ENCODE data around the gene TCF23.

TCF23 gene

GRCh38 chr2:27121906-27122305 lies 26.9 kb upstream of the TCF23 start:
- no peak for DNase-seq (ENCODE audit: low spot score)
- peaks cover 2% of the 10 kb centered on the region for H3K36me3 Mint-ChIP-seq (ENCODE audit: low read depth)
- H3K9me3 Mint-ChIP-seq, result no peaks in the 10 kb centered on the region
- peaks cover 13% of the 10 kb centered on the region for H3K4me1 Mint-ChIP-seq (ENCODE audit: low read depth)
- H3K4me3 Mint-ChIP-seq, result no peak overlapping the region
- peaks cover 38% of the 10 kb centered on the region for H3K27me3 Mint-ChIP-seq (ENCODE audit: low read depth)
- H3K27ac Mint-ChIP-seq, result no peak overlapping the region

GRCh38 chr2:27122791-27123190 lies 26.0 kb upstream of the TCF23 start:
- peaks cover 35% of the 10 kb centered on the region for H3K27me3 Mint-ChIP-seq (ENCODE audit: low read depth)
- peak overlapping the region; percentile 88 for H3K4me3 Mint-ChIP-seq
- H3K36me3 Mint-ChIP-seq (ENCODE audit: low read depth), result peaks cover 2% of the 10 kb centered on the region
- DNase-seq (ENCODE audit: low spot score), result no peak
- H3K9me3 Mint-ChIP-seq, result no peaks in the 10 kb centered on the region
- H3K4me1 Mint-ChIP-seq (ENCODE audit: low read depth), result peaks cover 13% of the 10 kb centered on the region
- peak overlapping the region; percentile 80 for H3K27ac Mint-ChIP-seq

- peaks cover 13% of the 10 kb centered on the region for H3K4me1 Mint-ChIP-seq (ENCODE audit: low read depth)
- H3K27ac Mint-ChIP-seq, result peak within 1 kb of the TSS; percentile 80
- DNase-seq (ENCODE audit: low spot score), result peak; percentile 71
- no peaks in the 10 kb centered on the region for H3K9me3 Mint-ChIP-seq
- peak within 1 kb of the TSS; percentile 88 for H3K4me3 Mint-ChIP-seq
- peaks cover 30% of the 10 kb centered on the region for H3K27me3 Mint-ChIP-seq (ENCODE audit: low read depth)
- H3K36me3 Mint-ChIP-seq (ENCODE audit: low read depth), result peaks cover 2% of the 10 kb centered on the region
Observed at GRCh38 chr2:27123302-27124150, 25.3 kb upstream of the TCF23 start, which contains the start of gene ABHD1. ABHD1 (plus strand) TSS chr2:27123815; CDS start chr2:27123949, 134 bp downstream.

- H3K36me3 Mint-ChIP-seq (ENCODE audit: low read depth), result peaks cover 6% of the 10 kb centered on the region
- no peaks in the 10 kb centered on the region for H3K9me3 Mint-ChIP-seq
- H3K4me1 Mint-ChIP-seq (ENCODE audit: low read depth), result peaks cover 8% of the 10 kb centered on the region
- peaks cover 20% of the 10 kb centered on the region for H3K27me3 Mint-ChIP-seq (ENCODE audit: low read depth)
- no peak overlapping the region for H3K4me3 Mint-ChIP-seq
- no peak overlapping the region for H3K27ac Mint-ChIP-seq
- DNase-seq (ENCODE audit: low spot score), result no peak
Observed at GRCh38 chr2:27125104-27125503, 23.7 kb upstream of the TCF23 start.

- Mint-ChIP-seq H3K36me3 (ENCODE audit: low read depth) (peaks cover 13% of the 10 kb centered on the region), H3K27ac (peak overlapping the region; percentile 10), H3K4me1 (ENCODE audit: low read depth) (peaks cover 8% of the 10 kb centered on the region), H3K9me3 (no peaks in the 10 kb centered on the region), H3K4me3 (no peak overlapping the region), H3K27me3 (ENCODE audit: low read depth) (peaks cover 12% of the 10 kb centered on the region)
- DNase-seq (ENCODE audit: low spot score), result no peak
Observed at GRCh38 chr2:27126252-27126710, 22.5 kb upstream of the TCF23 start.

- Mint-ChIP-seq H3K4me1 (ENCODE audit: low read depth) (peaks cover 13% of the 10 kb centered on the region), H3K27ac (no peak overlapping the region), H3K27me3 (ENCODE audit: low read depth) (peaks cover under 1% of the 10 kb centered on the region), H3K36me3 (ENCODE audit: low read depth) (peaks cover 26% of the 10 kb centered on the region), H3K9me3 (no peaks in the 10 kb centered on the region), H3K4me3 (no peak overlapping the region)
- no peak for DNase-seq (ENCODE audit: low spot score)
Observed at GRCh38 chr2:27127883-27128667, 20.7 kb upstream of the TCF23 start.

GRCh38 chr2:27128668-27129571 lies 19.9 kb upstream of the TCF23 start:
- DNase-seq (ENCODE audit: low spot score), result no peak
- Mint-ChIP-seq H3K36me3 (ENCODE audit: low read depth) (peaks cover 34% of the 10 kb centered on the region), H3K27ac (no peak overlapping the region), H3K4me3 (no peak overlapping the region), H3K27me3 (ENCODE audit: low read depth) (no peaks in the 10 kb centered on the region), H3K9me3 (no peaks in the 10 kb centered on the region), H3K4me1 (ENCODE audit: low read depth) (peaks cover 17% of the 10 kb centered on the region)

GRCh38 chr2:27130396-27130795 lies 18.4 kb upstream of the TCF23 start:
- no peak overlapping the region for H3K4me3 Mint-ChIP-seq
- no peak for DNase-seq (ENCODE audit: low spot score)
- no peaks in the 10 kb centered on the region for H3K9me3 Mint-ChIP-seq
- H3K36me3 Mint-ChIP-seq (ENCODE audit: low read depth), result peaks cover 35% of the 10 kb centered on the region
- no peaks in the 10 kb centered on the region for H3K27me3 Mint-ChIP-seq (ENCODE audit: low read depth)
- H3K4me1 Mint-ChIP-seq (ENCODE audit: low read depth), result peaks cover 16% of the 10 kb centered on the region
- H3K27ac Mint-ChIP-seq, result no peak overlapping the region

GRCh38 chr2:27131429-27131828 lies 17.4 kb upstream of the TCF23 start:
- Mint-ChIP-seq H3K27me3 (ENCODE audit: low read depth) (no peaks in the 10 kb centered on the region), H3K4me1 (ENCODE audit: low read depth) (peaks cover 16% of the 10 kb centered on the region), H3K27ac (no peak overlapping the region), H3K4me3 (no peak overlapping the region), H3K9me3 (no peaks in the 10 kb centered on the region), H3K36me3 (ENCODE audit: low read depth) (peaks cover 35% of the 10 kb centered on the region)
- no peak for DNase-seq (ENCODE audit: low spot score)

GRCh38 chr2:27133195-27133875 lies 15.5 kb upstream of the TCF23 start:
- H3K4me1 Mint-ChIP-seq (ENCODE audit: low read depth), result peaks cover 16% of the 10 kb centered on the region
- peak overlapping the region; percentile 95 for H3K4me3 Mint-ChIP-seq
- H3K27me3 Mint-ChIP-seq (ENCODE audit: low read depth), result no peaks in the 10 kb centered on the region
- peak overlapping the region; percentile 82 for H3K27ac Mint-ChIP-seq
- H3K9me3 Mint-ChIP-seq, result no peaks in the 10 kb centered on the region
- DNase-seq (ENCODE audit: low spot score), result peak; percentile 25
- peaks cover 35% of the 10 kb centered on the region for H3K36me3 Mint-ChIP-seq (ENCODE audit: low read depth)

GRCh38 chr2:27133905-27134780 lies 14.7 kb upstream of the TCF23 start, which contains the start of gene PREB:
PREB (minus strand) TSS chr2:27134636; CDS start chr2:27134421, 215 bp downstream.
- Mint-ChIP-seq H3K36me3 (ENCODE audit: low read depth) (peaks cover 32% of the 10 kb centered on the region), H3K9me3 (no peaks in the 10 kb centered on the region), H3K4me1 (ENCODE audit: low read depth) (peaks cover 16% of the 10 kb centered on the region)

GRCh38 chr2:27134781-27135477 lies 13.9 kb upstream of the TCF23 start:
- no peak for DNase-seq (ENCODE audit: low spot score)
- Mint-ChIP-seq H3K9me3 (no peaks in the 10 kb centered on the region), H3K4me1 (ENCODE audit: low read depth) (peaks cover 16% of the 10 kb centered on the region), H3K36me3 (ENCODE audit: low read depth) (peaks cover 32% of the 10 kb centered on the region), H3K27me3 (ENCODE audit: low read depth) (peaks cover 2% of the 10 kb centered on the region), H3K4me3 (peak overlapping the region; percentile 95), H3K27ac (peak overlapping the region; percentile 98)

More at GRCh38 chr2:27133905-27134780, 14.7 kb upstream of the TCF23 start, which contains the start of gene PREB:
- no peaks in the 10 kb centered on the region for H3K27me3 Mint-ChIP-seq (ENCODE audit: low read depth)
- DNase-seq (ENCODE audit: low spot score), result peak; percentile 99
- H3K27ac Mint-ChIP-seq, result peak within 1 kb of the TSS; percentile 98
- H3K4me3 Mint-ChIP-seq, result peak within 1 kb of the TSS; percentile 95
